Smooth muscle cell (in vitro differentiated cells): Measurements from ENCODE around the gene CRTC3. TPM values are rescaled to one million over a fixed set of nuclear protein-coding genes. Genes with fewer than 3 reads are reported as not detected.
"Not testable (repeated sequence)": the region's sequence is repeated elsewhere in the genome, so short reads cannot be mapped to it uniquely, and the experiment has no call there.

Experiments used
- DNase-seq: peaks from one replicate; lab custom pipeline; 2025; ENCODE audit not compliant: unreplicated experiment; lab: John Stamatoyannopoulos, UW
- H2AFZ ChIP-seq: fragments of 200-600 bp; sonication (generic); 2 replicates; pipeline ENCODE4 v1.6.0; 2016; ENCODE audit warnings: antibody characterized with exemption, low read depth, mild to moderate bottlenecking
- H3F3A ChIP-seq: fragments of 200-600 bp; sonication (generic); 2 replicates; pipeline ENCODE4 v1.6.0; 2017; ENCODE audit warnings: antibody characterized with exemption, low read depth
- H3K27ac ChIP-seq: fragments of 200-600 bp; sonication (generic); 2 replicates; pipeline ENCODE4 v1.5.1; 2016; ENCODE audit warnings: low read depth, mild to moderate bottlenecking
- H3K27me3 ChIP-seq: fragments of 200-600 bp; sonication (generic); 2 replicates; pipeline ENCODE4 v1.6.1; 2016; ENCODE audit warnings: low read depth, mild to moderate bottlenecking
- H3K36me3 ChIP-seq: fragments of 200-600 bp; sonication (generic); 2 replicates; pipeline ENCODE4 v1.5.1; 2016; ENCODE audit warnings: low read depth
- H3K4me1 ChIP-seq: fragments of 200-600 bp; sonication (generic); 2 replicates; pipeline ENCODE4 v1.5.1; 2016; ENCODE audit warnings: low read depth
- H3K4me2 ChIP-seq: fragments of 200-600 bp; sonication (generic); 2 replicates; pipeline ENCODE4 v1.6.0; 2016; ENCODE audit warnings: mild to moderate bottlenecking
- H3K4me3 ChIP-seq: fragments of 200-600 bp; sonication (generic); 2 replicates; pipeline ENCODE4 v1.5.1; 2016; ENCODE audit warnings: mild to moderate bottlenecking
- H3K79me2 ChIP-seq: fragments of 200-600 bp; sonication (generic); 2 replicates; pipeline ENCODE4 v1.6.0; 2016; ENCODE audit warnings: low read depth, mild to moderate bottlenecking
- H3K9ac ChIP-seq: fragments of 200-600 bp; sonication (generic); 2 replicates; pipeline ENCODE4 v1.6.0; 2016; ENCODE audit warnings: low read depth
- H3K9me3 ChIP-seq: fragments of 200-600 bp; sonication (generic); replicated peaks from 2 replicates; pipeline ENCODE4 v1.5.1; 2016; ENCODE audit warnings: low read depth
- H4K20me1 ChIP-seq: fragments of 200-600 bp; sonication (generic); 2 replicates; pipeline ENCODE4 v1.6.0; 2016; ENCODE audit warnings: low read depth
- WGBS: methylation state at CpG from one replicate; pipeline ENCODE4 v1.1.7; 2016; ENCODE audit warnings: low lambda C conversion rate; 5-methylcytosine and 5-hydroxymethylcytosine counted together
- polyA plus RNA-seq: library from polyadenylated mRNA; unstranded; fragments of >200 nt; fragmentation: Nextera tagmentation; extraction: Ambion mirVana; gene quantifications from 2 replicates; pipeline ENCODE4 v1.2.1, GENCODE V29; 2016
- total RNA-seq: library from RNA; depleted of rRNA; stranded (reverse); fragments of >200 nt; gene quantifications from 2 replicates; pipeline ENCODE4 v1.2.3, GENCODE V29; 2014
- TF ChIP-seq, protein P1 (sequence below): fragments of 200-600 bp; sonication (generic); IDR thresholded peaks from 2 replicates; pipeline ENCODE4 v1.5.1; 2017; ENCODE audit warnings: borderline replicate concordance, mild to moderate bottlenecking, antibody characterized with exemption; ENCODE audit not compliant: insufficient read depth, poor library complexity, severe bottlenecking

The CRTC3 gene
- total and polyA plus RNA-seq, 2 experiments from 2014 or later: 12.2 to 12.5 TPM

- Histone ChIP-seq H3K4me3 (no peak overlapping the region), H3K4me1 (no peaks in the 10 kb centered on the region), H3K27ac (no peak overlapping the region), H3K36me3 (peaks cover 9% of the 10 kb centered on the region), H3K79me2 (no peaks in the 10 kb centered on the region), H3K4me2 (no peak overlapping the region), H2AFZ (no peak overlapping the region), H3K9me3 (no peaks in the 10 kb centered on the region), H3K9ac (no peak overlapping the region), H3F3A (no peaks in the 10 kb centered on the region), H3K27me3 (no peaks in the 10 kb centered on the region), H4K20me1 (no peaks in the 10 kb centered on the region)
- 94% methylated on average over 7 of the region's 7 CpGs for whole genome bisulfite sequencing
- no peak for DNase-seq
- TF ChIP-seq, protein P1, sequence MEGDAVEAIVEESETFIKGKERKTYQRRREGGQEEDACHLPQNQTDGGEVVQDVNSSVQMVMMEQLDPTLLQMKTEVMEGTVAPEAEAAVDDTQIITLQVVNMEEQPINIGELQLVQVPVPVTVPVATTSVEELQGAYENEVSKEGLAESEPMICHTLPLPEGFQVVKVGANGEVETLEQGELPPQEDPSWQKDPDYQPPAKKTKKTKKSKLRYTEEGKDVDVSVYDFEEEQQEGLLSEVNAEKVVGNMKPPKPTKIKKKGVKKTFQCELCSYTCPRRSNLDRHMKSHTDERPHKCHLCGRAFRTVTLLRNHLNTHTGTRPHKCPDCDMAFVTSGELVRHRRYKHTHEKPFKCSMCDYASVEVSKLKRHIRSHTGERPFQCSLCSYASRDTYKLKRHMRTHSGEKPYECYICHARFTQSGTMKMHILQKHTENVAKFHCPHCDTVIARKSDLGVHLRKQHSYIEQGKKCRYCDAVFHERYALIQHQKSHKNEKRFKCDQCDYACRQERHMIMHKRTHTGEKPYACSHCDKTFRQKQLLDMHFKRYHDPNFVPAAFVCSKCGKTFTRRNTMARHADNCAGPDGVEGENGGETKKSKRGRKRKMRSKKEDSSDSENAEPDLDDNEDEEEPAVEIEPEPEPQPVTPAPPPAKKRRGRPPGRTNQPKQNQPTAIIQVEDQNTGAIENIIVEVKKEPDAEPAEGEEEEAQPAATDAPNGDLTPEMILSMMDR: no peak
Observed at GRCh38 chr15:90625037-90625436, 95.3 kb downstream of the CRTC3 start.

DNA sequence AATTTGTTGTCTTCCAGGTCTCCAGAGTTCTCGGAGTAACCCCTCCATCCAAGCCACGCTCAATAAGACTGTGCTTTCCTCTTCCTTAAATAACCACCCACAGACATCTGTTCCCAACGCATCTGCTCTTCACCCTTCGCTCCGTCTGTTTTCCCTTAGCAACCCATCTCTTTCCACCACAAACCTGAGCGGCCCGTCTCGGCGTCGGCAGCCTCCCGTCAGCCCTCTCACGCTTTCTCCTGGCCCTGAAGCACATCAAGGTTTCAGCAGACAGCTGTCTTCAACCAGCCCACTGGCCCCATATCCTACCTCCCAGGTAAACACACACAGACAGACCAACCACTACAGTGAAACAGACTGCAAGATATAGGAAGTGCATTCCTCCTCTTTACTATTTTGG is 99.5 kb downstream of the CRTC3 start:
- Histone ChIP-seq H3K4me3 (no peak overlapping the region), H3K27me3 (no peaks in the 10 kb centered on the region), H3K79me2 (no peaks in the 10 kb centered on the region), H3K9me3 (no peaks in the 10 kb centered on the region), H3K9ac (no peak overlapping the region), H2AFZ (no peak overlapping the region), H3K27ac (no peak overlapping the region), H3K4me1 (no peaks in the 10 kb centered on the region), H4K20me1 (no peaks in the 10 kb centered on the region), H3K36me3 (peaks cover 32% of the 10 kb centered on the region), H3F3A (no peaks in the 10 kb centered on the region), H3K4me2 (no peak overlapping the region)
- DNase-seq: no peak
- 96% methylated on average over 12 of the region's 12 CpGs for WGBS
- TF ChIP-seq, protein P1: no peak

GRCh38 chr15:90633360-90633759 is 103.6 kb downstream of the CRTC3 start:
- Histone ChIP-seq H3F3A (no peaks in the 10 kb centered on the region), H3K4me2 (no peak overlapping the region), H3K9ac (no peak overlapping the region), H3K79me2 (no peaks in the 10 kb centered on the region), H3K9me3 (no peaks in the 10 kb centered on the region), H2AFZ (no peak overlapping the region), H3K36me3 (peaks cover 33% of the 10 kb centered on the region), H3K27ac (no peak overlapping the region), H4K20me1 (no peaks in the 10 kb centered on the region), H3K4me3 (no peak overlapping the region), H3K4me1 (peaks cover 6% of the 10 kb centered on the region), H3K27me3 (no peaks in the 10 kb centered on the region)
- DNase-seq: no peak
- WGBS: 92% methylated on average over 3 of the region's 3 CpGs
- TF ChIP-seq, protein P1: no peak

GRCh38 chr15:90636993-90637392 is 107.3 kb downstream of the CRTC3 start:
- H3K9me3 ChIP-seq, H3K4me1 ChIP-seq, H3K27ac ChIP-seq, H3F3A ChIP-seq, H2AFZ ChIP-seq, H3K27me3 ChIP-seq, H3K4me2 ChIP-seq, DNase-seq, H3K9ac ChIP-seq, H4K20me1 ChIP-seq, H3K79me2 ChIP-seq, H3K4me3 ChIP-seq: not testable (repeated sequence)
- 88% methylated on average over 2 of the region's 3 CpGs for WGBS
- H3K36me3 ChIP-seq: peaks cover 24% of the 10 kb centered on the region
